ENCODE results near the gene ZNF75A. TPM values are rescaled to one million over a fixed set of nuclear protein-coding genes. Genes with fewer than 3 reads are reported as not detected.

ZNF75A gene
- 26.1 TPM for total RNA-seq
- long read RNA-seq, partial matches to known transcripts = 13 of 35 reads
- long read RNA-seq, other reads (novel, unspliced or antisense) = 17 of 35 reads

DNA sequence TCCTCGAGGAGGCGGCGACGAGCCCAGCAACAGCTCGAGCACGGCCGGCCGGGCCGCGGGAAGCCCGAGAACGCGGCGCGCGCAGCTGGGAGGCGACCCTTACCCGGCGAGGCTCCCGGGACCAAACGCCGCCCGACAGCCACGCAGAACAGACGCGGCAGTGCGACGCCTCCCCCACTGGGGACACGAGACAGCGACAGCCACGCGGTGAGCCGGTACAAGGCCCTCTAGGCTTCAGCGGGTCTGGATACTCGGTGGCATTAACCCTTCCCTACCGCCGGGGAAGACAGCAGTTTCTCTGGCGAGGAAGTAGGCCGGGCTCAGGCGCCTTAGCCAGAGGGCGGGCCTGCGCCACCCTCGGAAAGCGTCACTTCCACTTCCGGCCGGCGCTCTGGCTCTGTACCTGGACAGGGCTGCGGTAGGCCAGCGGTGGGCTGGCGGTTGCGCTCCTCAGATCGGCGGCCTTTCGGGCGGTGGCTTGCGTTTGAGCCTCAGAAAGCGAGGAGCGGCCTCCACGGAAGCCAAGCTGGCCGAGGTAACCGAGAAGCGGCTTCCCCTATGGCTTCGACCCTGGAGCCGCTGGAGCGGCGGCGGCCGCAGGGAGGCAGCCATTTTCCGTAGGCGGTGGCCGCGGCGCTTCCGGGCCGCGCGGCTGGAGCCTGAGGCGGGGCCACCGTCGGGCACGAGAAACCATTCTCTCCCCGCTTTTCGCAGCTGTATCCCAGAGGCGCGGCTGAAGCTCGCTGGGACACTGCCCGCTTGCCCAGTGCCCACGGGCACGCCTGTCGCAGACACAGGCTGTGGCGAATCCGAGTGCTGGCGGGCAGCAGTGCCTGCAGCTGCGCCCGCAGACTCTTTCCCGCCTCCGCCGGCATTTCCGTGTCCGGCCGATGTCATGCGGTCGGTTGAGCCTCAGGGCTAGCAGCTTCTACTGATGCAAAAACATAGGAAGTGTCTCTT, at the start of gene ZNF75A, which contains the start of gene TIGD7:
Gene ZNF75A (plus strand): TSS at position 389 of the 960 bp plus-strand sequence. CDS start 2,932 bp downstream, outside the sequence.
Gene TIGD7 (minus strand): TSS at position 322 of the 960 bp plus-strand sequence. CDS start 4,816 bp downstream, outside the sequence.
- DNase-seq (peak; percentile 94), ATAC-seq (peak; percentile 99)
- TF ChIP-seq, protein P1, sequence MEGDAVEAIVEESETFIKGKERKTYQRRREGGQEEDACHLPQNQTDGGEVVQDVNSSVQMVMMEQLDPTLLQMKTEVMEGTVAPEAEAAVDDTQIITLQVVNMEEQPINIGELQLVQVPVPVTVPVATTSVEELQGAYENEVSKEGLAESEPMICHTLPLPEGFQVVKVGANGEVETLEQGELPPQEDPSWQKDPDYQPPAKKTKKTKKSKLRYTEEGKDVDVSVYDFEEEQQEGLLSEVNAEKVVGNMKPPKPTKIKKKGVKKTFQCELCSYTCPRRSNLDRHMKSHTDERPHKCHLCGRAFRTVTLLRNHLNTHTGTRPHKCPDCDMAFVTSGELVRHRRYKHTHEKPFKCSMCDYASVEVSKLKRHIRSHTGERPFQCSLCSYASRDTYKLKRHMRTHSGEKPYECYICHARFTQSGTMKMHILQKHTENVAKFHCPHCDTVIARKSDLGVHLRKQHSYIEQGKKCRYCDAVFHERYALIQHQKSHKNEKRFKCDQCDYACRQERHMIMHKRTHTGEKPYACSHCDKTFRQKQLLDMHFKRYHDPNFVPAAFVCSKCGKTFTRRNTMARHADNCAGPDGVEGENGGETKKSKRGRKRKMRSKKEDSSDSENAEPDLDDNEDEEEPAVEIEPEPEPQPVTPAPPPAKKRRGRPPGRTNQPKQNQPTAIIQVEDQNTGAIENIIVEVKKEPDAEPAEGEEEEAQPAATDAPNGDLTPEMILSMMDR (IDR thresholded peaks at IDR 0.05) = no peak
- H3K27ac ChIP-seq = peak within 1 kb of the TSS; percentile 91
- H3K36me3 ChIP-seq = peaks cover 9% of the 10 kb centered on the region
- peaks cover 61% of the 10 kb centered on the region for H3K9me3 ChIP-seq
- peaks cover 13% of the 10 kb centered on the region for H3K4me1 ChIP-seq
- H3K4me3 ChIP-seq = peak within 1 kb of the TSS; percentile 67
- intact Hi-C loops (cut with DNase I) = no loop called here
- H3K27me3 ChIP-seq = no peaks in the 10 kb centered on the region

DNA sequence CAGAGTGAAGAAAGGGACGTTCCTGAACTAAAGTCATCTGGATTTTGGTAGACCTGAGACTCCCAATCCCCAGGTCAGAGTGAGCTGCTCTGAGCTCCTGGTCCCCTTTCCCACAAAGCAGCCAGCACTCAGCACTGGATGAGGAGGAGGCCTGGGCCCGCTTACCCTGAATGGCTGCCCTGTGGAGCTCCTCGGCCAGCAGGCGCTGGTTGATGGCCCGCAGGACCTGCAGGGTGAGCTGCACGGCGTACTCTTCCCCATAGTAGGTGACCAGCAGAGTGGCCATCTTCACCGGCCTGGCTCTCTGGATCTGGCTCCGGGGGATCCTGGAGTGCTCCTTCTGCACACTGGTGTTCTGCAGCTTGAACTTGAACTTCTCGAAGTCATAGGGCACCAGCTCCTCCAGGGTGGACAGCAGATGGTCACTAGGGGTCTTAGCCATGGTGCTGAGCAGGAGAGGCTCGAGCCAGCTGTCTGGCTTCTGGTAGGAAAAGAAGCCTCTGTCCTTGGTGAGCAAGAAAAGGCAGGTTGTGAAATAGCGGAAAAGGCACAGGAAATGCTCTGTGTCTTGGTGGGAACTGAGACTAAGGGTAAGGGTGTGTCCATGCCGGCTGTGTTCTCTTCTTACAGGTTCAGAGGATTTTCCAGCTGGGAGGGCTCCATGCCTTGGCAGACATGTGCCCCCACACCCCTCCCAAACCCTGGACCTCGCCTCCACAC, 49.0 kb upstream of the ZNF75A start, which contains the start of gene MEFV:
Gene MEFV (minus strand): TSS at position 488 of the 720 bp plus-strand sequence. CDS start 46 bp downstream, at position 442.
- Histone ChIP-seq H3K27me3 (no peaks in the 10 kb centered on the region), H3K4me3 (peak within 1 kb of the TSS; percentile 23), H3K4me1 (peaks cover 4% of the 10 kb centered on the region), H3K36me3 (no peaks in the 10 kb centered on the region), H3K9me3 (no peaks in the 10 kb centered on the region), H3K27ac (no peak within 1 kb of the TSS)
- TF ChIP-seq, protein P1 (IDR thresholded peaks at IDR 0.05) = no peak
- DNase-seq (no peak), ATAC-seq (peak; percentile 76)
- intact Hi-C loops (cut with DNase I) = no loop called here

DNA sequence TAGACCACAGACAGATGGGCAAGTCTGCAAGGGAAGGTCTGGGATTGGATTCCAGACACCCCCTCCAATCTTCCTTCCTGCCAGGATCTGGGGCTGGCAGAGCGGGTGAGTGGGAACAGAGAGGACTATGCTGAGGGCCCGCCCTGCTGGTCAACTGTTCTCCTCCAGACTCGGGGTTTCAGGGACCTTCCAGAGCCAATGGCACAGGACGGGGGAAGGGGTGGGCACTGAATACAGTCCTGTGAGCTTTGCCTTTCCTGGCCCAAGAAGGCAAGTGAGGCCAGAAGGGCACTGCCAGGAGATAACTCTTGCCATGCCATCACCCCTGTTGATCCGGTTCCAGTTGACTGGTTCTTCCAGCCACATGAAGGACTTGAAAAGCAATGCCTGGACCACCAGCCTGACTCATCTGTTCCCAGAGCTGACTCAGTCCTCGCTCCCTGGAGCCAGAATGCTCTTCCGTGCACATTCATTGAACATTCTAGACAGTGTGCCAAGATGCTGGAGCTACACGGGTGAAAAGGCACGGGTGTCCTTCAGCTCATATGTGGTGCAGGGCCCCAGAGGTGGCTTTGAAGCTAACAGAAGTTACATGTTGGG, 48.3 kb upstream of the ZNF75A start:
- peak; percentile 6 for ATAC-seq
- Histone ChIP-seq H3K36me3 (no peaks in the 10 kb centered on the region), H3K4me3 (no peak overlapping the region), H3K4me1 (peaks cover 4% of the 10 kb centered on the region), H3K27ac (no peak overlapping the region), H3K9me3 (no peaks in the 10 kb centered on the region), H3K27me3 (no peaks in the 10 kb centered on the region)
- intact Hi-C loops (cut with DNase I) = no loop called here
- no peak for DNase-seq
- TF ChIP-seq, protein P1 (IDR thresholded peaks at IDR 0.05) = no peak

DNA sequence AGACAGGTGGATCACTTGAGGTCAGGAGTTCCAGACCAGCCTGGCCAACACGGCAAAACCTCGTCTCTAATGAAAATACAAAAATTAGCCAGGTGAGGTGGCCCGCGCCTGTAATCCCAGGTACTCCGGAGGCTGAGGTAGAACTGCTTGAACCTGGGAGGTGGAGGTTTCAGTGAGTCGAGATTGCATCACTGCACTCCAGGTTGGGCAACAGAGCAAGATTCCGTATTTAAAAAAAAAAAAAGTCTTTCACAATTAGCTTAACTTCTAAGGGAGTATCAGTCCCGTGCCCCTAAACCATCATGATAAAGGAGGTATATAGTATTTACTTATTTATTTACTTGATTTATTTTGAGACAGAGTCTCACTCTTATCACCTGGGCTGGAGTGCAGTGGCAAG, 45.5 kb upstream of the ZNF75A start:
- Histone ChIP-seq H3K4me3 (no peak overlapping the region), H3K36me3 (no peaks in the 10 kb centered on the region), H3K4me1 (peaks cover 6% of the 10 kb centered on the region), H3K9me3 (no peaks in the 10 kb centered on the region), H3K27me3 (no peaks in the 10 kb centered on the region), H3K27ac (peak overlapping the region; percentile 36)
- ATAC-seq = no peak
- TF ChIP-seq, protein P1 (IDR thresholded peaks at IDR 0.05) = no peak
- no peak for DNase-seq
- intact Hi-C loops (cut with DNase I) = no loop called here

DNA sequence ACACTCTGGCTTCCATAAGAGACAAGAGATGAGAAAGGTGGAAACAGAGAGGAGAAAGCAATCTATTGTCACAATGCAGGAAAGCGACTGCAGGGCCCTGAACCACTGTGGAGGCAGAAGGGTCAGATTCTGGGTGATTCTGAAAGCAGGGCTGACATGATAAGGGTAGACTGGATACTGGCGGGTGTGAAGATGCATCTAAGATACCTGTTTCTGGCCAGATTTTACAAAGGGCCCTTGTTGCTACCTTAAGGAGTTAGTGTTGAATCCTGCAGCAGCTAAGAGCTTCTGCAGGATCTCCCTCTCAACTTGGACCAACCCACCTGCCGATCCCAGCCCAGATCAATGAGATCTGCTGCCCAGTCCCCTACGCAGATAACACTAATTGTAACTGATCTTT, 42.8 kb upstream of the ZNF75A start:
- ATAC-seq (no peak), DNase-seq (no peak)
- intact Hi-C loops (cut with DNase I) = no loop called here
- no peak overlapping the region for H3K4me3 ChIP-seq
- no peak overlapping the region for H3K27ac ChIP-seq
- no peaks in the 10 kb centered on the region for H3K36me3 ChIP-seq
- no peaks in the 10 kb centered on the region for H3K27me3 ChIP-seq
- H3K9me3 ChIP-seq = no peaks in the 10 kb centered on the region
- peaks cover 12% of the 10 kb centered on the region for H3K4me1 ChIP-seq
- TF ChIP-seq, protein P1 (IDR thresholded peaks at IDR 0.05) = no peak
